ENCODE results near the gene RAB27A.

- TF ChIP-seq MAX (CRISPR knock-in tag; IDR thresholded peaks at IDR 0.05) (no peak), CTCF (IDR thresholded peaks at IDR 0.05) (no peak), AFF4 (CRISPR knock-in tag; IDR thresholded peaks at IDR 0.05; ENCODE audit: borderline replicate concordance) (no peak), ZNF671 (CRISPR knock-in tag; IDR thresholded peaks at IDR 0.05) (no peak), FOXK1 (CRISPR knock-in tag; IDR thresholded peaks at IDR 0.05) (no peak)
Observed at GRCh38 chr15:55221090-55222011, 68.3 kb downstream of the RAB27A start.
